ENCODE results near the gene VPS4A.

Gene VPS4A

DNA sequence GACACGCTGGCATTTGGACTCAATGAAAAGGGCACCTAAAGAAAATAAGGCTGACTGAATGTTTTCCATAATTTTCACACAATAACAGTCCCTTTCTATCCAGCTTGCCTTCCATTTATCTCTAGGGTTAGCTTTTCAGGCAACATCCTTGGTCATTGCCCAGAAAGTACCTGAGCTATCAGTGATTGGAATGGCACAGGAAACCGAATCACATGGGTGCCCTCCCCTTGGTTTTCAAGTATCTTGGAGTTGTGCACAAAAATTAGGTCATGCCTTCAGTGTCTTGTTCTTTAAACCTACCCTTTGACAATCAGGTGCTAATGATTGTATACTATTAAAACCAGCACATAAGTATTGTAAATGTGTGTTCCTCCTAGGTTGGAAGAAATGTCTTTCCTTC, 3.3 kb upstream of the VPS4A start:
- no peak for FAIRE-seq

DNA sequence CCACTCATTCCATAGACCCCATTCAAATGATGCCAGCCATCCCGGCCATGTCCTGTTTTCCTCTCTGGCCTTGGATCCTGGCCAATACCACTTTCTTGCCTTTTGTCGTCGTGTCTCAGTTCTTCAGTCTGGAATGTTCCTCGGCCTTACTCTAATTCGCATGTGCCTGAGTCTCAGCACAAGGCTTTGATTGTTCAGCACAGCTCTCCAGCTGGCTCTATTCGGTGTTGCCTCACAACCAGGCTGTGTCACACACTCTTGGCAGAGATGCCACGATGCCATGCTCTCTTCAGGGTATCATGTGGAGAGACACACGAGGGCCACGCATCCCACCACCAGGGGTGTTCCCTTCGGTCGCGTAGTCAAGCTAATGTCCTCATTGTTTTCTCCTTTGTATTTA, 1.8 kb upstream of the VPS4A start:
- no peak for FAIRE-seq

DNA sequence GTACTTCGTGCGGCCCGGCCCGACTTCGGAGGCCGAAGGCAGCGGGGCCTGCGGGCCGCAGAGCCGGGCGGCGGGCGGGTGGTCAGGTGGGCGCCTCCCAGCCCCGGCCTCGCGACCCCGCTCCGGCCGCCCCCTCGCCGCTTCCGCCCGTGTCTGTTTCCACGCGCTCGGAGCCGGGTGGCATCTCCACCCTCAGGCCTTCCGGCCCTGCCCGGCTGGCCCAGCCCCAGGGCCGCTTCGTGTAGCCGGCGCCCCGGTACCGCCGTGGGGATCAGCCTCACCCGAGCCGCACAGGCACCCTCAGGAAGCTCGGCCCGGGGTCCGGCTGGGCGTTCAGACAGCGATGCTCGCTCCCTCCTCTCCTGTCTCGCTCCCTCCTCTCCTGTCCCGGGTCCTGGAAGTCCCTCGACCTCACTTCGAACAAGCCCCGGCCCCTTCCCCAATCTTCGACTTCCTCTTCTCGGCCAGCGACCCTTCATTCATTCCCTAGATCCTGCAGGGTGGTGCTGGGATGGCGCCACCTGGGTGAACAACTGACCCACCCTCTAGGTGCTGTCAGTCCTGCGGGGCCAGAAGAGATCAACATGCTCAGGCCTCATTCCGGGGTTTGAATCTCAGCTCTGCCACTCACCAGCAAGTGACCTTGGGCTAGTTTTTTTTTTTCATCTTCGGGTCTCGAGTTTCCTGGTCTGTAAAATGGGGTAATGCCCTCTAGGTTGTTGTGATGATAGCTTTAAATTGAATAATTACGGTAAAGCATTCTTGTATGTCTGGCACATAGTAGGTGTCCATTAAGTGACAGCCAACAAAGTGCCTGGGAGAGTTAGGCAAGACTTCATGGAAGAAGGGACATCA, 610 bp downstream of the VPS4A start:
- no peak for FAIRE-seq

DNA sequence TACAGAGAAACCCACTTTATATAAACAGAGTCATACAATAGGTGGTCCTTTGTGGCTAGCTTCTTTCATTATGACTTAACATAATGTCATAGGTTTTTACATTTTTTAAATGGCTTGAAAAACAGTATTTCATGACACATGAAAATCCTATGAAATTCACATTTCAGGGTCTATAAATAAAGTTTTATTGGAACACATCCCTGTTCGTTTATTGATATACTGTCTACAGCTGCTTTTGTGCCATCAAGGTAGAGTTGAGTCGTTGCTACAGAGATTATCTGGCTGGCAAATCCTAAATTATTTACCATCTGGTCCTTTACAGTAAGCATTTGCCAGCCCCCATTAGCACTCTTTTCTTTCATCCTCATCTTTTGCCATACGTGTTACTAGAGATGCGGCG, 2.3 kb downstream of the VPS4A start:
- FAIRE-seq, result no peak

DNA sequence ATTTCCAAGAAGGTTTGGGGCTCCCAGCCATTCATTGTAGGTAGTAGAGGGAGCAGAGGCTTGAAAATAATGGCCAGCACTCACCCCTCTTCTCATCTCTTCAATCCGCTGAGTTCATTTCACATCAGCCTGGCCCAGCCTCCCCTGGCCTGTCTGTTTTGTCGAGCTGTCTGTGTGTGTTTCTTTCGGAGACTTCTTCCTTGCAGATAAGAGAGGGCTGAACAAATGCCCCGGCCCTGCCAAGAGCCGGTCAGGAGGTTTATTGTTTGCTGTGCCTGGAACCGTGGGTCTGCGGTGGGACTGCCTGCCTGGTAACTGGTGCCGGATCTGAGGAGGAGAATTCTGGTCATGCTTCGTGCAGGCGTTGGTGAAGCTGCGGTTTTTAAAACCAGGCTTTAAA, 3.4 kb downstream of the VPS4A start:
- no peak for FAIRE-seq

DNA sequence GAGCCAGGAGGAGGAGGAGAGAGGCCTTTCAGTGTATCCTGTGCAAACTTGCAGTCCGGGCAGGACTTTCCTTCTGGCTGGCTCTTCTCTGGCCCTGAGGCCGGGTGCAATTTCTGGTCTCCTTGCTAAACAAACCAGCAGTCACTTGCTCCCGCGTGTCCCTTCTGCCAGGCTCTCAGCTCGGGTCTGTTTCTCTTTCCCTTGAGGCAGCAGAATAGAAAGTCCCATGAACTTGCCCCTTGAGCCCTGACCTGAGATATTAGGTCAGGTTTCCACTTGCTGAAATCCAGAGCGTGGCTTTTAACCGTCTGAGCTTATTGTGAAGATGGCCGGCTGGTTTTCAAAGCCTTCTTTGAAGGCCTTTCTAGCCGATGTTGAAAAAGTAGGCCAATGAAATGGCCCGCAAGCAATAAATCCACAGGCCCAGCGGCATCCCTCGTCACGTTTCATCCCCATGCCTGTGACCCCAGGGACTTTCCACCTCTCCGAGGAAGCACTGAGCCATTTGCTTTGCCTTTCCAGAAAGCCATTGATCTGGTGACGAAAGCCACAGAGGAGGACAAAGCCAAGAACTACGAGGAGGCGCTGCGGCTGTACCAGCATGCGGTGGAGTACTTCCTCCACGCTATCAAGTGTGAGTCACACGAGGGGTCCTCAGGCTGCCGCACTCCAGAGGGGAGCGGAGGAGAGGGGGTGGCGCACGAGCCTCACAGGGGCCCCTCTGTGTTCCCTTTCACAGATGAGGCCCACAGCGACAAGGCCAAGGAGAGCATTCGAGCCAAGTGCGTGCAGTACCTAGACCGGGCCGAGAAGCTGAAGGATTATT, 4.5 kb downstream of the VPS4A start:
- no peak for FAIRE-seq

DNA sequence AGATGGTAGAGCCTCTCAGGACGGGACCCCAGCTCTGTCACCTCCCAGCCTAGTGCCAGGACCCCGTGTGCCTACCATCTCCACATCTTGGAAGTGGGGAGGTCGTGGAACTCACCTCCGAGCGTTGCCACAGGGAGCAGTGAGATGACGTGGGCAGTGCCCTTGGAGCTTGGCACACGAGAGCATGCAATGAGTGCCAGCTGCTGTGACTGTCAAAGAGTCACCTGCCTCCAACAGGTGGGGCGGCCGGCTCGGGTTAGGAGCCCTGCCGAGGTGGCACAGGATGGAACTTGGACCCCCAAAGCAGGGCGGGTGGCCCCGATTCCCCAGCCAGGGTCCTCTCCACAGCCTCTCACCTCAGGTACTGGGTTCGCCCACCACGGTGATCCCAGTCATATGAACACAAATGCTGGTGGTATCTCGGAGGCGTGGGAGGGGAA, 5.5 kb downstream of the VPS4A start:
- FAIRE-seq, result no peak

DNA sequence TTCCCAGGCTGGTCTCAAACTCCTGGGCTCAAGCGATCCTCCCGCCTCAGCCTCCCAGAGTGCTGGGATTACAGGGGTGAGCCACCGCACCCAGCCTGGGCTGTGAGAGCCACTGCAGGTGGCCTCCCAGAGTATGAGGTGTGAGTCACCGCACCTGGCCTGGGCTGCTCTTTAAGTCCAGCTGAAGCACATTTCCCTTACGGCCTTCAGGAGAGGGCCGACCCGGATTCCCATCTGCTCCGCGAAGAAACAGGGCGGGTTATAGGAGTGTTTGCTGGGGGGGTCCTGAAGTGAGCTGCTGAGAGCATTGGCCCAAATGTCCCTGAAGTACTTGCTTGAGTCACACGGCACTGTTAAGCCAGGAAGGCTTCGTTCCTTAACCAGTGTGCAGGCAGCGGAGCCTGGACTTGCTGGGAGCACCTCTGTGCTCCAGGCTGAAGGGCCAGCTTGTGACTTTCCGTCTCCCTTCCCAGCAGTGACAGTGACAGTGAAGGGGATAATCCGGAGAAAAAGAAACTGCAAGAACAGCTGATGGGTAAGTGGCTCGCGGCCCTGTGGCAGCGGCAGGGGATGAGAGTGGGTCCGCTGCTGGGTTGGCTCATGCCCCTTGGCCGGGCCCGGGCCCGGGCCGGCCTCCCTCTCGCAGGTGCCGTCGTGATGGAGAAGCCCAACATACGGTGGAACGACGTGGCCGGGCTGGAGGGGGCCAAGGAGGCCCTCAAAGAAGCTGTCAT, 7.2 kb downstream of the VPS4A start:
- no peak for FAIRE-seq

DNA sequence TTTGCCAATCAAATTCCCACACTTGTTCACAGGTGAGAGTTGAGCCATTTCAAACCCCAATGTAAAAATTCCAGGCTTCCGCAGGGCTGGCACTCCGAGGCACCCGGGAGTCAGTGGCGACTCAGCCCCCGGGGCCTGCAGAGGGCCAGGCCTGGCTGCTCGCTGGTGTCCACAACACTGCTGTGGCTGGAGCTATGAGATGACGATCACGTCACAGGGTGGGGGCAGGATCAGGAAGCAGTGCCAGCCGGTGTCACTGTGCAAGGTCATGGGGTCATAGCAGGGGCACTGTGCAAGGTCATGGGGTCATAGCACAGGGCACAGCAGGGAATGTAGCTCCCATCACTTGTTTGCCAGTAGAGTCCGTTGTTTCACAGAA, 7.8 kb downstream of the VPS4A start:
- FAIRE-seq, result no peak

DNA sequence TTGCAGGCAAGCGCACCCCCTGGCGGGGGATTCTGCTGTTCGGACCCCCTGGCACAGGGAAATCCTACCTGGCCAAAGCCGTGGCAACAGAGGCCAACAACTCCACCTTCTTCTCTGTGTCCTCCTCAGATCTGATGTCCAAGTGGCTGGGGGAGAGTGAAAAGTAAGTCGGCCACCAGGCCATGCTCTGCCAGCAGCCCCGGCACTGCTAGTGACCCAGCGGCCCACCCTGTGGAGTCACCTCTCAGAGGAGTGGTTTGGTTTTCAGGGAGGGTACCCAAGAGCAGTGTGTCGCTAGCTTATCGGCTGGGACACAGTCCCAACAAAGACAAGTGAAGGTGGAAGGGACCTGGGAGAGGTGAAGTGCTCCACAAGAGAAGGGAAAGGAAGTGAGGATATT, 8.2 kb downstream of the VPS4A start:
- FAIRE-seq, result no peak

DNA sequence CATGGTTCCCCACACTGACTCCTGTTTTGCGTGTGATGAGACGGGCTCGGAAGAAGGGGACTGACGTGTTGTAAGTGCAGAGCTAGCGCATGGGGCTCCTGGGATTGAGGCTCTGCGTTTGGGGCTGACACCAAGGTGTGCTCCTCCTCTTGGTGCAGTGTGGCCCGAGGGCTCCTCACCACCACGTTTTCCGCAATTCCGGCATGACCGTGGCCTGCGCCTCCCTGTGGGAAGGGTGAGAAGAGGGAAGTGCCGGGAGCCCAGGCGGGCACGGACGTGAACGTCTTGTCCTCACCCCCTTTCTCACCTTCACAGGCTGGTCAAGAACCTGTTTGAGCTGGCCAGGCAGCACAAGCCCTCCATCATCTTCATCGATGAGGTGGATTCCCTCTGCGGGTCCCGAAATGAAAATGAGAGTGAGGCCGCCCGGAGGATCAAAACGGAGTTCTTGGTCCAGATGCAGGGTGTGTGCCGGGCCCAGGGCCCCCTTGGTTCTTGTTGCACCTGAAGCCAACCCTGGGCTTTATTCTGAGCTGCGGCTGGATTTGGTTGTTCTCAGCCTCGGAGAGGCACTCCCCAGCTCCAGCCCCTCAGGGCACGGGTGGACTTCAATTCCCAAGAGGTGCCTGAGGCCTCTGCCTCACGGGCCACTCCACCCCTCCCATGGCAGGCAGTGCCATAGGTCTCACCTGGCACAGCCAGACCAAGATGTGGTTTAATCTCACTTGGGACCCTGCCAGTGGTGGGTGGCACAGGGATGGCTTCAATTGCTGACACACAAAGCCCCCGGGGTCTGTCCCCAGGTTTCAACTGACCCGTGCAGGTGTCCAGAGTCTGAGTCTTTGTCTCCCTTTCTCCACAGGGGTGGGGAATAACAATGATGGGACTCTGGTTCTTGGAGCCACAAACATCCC, 8.9 kb downstream of the VPS4A start:
- no peak for FAIRE-seq

DNA sequence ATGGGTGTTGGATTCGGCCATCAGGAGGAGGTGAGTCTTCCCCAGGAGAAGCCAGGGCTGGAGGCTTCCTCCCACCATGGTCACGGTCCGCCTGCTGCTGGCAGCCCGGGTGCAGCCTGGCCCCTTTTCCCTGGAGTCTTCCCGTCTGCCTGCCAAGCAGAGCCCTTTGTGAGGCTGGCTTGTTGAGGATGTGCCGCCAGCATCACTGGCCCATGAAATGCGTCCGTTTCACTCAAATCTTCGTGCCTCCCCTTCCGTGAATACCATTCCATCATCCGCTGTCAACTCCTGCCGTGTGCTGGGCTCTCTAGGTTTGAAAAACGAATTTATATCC, 9.6 kb downstream of the VPS4A start:
- no peak for FAIRE-seq

DNA sequence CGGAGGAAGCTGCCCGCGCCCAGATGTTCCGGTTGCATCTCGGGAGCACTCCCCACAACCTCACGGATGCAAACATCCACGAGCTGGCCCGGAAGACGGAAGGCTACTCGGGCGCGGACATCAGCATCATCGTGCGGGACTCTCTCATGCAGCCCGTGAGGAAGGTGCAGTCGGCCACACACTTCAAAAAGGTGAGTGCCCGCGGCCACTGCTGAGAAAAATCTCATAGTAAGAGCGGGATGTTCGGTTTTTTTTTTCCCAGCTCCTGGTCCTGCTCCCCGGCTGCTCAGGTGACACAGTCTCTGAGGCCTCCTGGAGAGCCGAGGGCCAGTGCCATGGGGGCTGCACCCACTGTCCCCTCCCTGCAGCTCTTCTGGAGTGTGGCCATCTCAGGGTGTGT, 9.9 kb downstream of the VPS4A start:
- FAIRE-seq, result no peak

DNA sequence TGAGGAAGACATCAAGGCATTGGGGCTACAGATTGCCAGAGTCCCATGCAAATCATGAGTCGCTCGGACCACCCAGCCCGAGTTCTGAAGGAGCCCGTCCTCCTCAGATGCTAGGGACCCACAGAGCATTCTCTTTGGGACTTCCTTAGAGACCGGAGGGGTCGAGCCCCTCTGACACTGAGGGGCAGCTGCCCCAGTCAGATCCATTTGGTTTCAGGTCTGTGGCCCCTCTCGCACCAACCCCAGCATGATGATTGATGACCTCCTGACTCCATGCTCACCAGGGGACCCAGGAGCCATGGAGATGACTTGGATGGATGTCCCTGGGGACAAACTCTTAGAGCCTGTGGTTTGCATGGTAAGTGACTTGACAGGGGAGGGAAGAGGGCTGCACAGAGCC, 11.2 kb downstream of the VPS4A start:
- no peak for FAIRE-seq

DNA sequence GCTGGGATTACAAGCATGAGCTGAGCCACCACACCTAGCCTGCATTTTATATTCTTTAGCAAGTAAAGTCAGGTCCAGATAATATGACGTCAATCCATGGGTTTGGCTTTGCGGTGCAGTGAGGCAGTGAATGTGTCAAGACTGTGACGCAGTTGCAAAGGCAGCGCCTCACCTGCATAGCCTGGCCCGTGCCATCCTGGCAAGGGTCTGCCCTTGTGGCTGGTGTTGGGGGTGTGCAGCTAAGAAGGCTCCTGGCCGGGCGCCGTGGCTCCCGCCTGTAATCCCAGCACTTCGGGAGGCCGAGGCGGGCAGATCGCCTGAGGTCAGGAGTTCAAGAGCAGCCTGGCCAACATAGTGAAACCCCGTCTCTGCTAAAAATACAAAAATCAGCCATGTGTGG, 12.3 kb downstream of the VPS4A start:
- no peak for FAIRE-seq

DNA sequence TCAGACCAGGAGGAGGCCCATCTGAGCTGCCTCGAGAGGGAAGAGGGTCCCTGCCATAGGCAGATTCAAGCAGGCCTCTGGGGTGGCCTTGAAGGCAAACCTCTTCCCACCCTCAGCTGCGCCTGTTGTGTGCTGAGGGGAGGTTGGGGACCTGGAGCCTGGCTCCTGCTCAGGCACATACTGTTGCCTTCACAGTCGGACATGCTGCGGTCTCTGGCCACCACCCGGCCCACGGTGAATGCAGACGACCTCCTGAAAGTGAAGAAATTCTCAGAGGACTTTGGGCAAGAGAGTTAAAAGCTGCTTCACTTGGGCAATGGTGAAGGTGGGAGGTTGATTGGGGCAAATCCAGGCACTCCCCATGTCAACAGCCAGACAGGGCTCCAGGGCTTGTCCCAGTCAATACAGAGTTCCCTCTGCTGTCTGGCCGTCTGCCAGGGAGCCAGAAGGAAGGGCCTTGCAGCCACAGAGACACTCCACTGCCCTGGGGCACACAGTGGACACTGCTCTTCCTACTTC, 12.9 kb downstream of the VPS4A start:
- FAIRE-seq, result no peak

DNA sequence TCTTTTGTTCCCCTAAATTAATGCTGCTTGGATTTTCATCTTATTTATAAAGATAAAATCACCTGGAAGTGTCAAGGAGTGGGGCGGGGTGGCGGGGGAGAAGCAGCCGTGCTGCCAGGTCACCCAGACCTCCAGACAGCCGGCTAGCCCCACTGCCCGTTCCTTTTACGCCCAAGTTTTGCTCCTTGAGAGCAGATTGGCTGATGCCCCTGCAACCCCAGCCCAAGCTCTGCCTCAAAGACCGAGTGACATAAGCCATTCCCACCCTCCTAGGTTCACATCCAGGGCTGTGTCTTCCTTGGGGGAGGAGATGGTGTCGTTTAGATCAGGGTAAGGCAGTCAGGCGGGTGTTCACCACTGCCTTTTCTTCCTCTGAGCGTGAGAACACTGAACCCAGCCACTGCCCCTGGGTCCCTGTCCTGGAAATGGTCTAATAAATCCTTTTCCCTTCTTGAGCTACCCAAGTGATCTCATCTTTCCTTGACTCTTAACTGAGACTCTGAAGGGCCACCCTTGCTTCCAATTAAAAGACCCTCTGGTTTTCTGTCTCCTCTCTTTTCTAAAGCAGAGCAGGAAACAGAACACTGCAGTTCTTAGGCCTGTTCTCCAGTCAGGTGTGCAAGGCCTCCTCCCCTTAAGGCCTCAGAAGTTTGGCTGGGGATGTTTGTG, 13.6 kb downstream of the VPS4A start:
- FAIRE-seq, result no peak

DNA sequence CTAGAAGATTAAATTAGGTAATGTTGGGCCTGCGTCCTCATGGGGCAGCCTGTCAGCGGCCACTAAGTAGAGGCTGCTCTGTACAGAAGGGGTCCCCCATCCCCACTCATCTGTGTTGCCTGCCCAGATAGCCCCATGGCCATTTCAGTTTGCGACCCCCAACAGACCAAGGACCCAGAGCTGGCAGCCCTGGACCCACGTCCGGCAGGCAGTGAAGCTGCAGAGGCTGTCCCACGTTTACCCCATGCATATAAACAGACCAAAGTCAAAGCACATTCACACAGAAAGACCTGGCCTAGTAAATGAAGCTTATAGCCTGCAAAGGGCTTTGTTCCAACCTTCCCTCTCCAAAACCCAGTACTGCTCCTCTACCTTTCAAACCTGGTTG, 14.6 kb downstream of the VPS4A start:
- no peak for FAIRE-seq

DNA sequence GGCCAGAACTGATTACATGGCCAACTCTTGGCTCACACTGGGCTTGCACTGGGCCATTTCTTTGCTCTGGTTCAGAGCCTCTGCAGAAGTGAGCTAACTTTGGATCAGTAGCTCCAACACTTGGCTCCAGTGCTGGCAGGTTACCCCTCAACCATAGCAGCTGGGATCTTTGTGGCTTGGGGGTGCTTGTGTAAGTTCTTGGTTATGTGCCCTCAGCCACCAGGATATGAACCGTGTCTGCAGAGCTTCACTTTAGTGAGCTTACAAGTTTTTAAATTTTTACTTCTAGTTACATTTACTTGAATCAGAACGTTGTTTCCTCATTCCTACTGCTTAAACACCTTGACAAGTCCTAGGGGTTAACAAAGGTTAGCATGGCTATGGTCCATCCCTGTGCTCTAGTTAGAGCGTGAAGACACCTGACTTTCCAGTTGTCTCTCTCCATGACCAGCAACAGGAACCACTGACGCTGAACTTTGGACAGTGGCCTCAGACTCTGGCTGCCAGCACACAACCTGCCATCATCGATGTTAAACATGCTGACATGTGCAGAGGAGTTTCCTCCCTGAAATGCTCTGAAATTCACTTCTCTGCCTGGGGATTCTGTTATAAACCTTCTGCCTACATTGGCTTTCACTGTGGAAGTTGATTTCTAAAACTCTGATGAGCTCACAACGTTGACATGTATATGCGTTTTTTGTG, 15.2 kb downstream of the VPS4A start:
- FAIRE-seq, result no peak

DNA sequence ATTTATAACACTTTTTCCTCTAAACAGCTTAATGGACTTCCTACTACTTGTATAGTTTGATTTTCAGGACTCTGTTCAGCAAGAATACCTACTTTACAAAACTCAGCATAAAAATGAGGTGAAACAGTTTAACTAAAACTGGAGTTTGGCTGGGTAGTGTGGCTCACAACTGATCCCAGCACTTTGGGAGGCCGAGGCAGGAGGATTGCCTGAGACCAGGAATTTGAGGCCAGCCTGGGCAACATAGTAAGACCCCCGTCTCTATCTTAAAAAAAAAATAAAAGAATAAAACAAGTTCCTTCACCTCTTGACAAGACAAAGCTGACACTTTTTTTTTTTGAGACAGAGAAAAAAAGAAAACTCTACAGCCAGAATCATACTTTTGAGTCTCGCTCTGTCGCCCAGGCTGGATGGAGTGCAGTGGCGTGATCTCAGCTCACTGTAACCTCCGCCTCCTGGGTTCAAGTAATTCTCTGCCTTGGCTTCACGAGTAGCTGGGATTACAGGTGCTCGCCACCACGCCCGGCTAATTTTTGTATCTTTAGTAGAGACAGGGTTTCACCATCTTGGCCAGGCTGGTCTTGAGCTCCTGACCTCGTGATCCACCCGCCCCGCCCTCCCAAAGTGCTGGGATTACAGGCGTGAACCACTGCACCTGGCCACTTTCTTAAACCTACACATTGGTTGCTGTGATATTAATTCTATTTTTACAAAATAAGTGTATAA, 16.6 kb downstream of the VPS4A start:
- FAIRE-seq, result no peak

All from islet of Langerhans (tissue), 1 donor.